Prostate gland (tissue), 2 donors: ENCODE data around the gene GPATCH2.

Experiments
- POLR2A ChIP-seq: fragments of 450-650 bp; IDR thresholded peaks from one replicate; pipeline ENCODE4 v1.6.1; 2016; ENCODE audit warnings: antibody characterized with exemption, mild to moderate bottlenecking
- POLR2AphosphoS5 ChIP-seq: sonication (generic); formaldehyde crosslinking; IDR thresholded peaks from one replicate; pipeline ENCODE4 v1.6.1; 2017; ENCODE audit warnings: antibody characterized with exemption
- TF ChIP-seq, protein P1 (sequence below), 4 experiments: fragments of 200-600 bp in 2 of 4; fragments of 450-650 bp in 2 of 4; sonication (generic) in 2 of 4; IDR thresholded peaks; 1 replicate in 3 of 4; 2 replicates in 1 of 4; pipeline ENCODE4 v1.5.1; 2016 to 2019; ENCODE audit warnings: antibody characterized with exemption in 4 of 4, mild to moderate bottlenecking in 2 of 4, moderate library complexity in 2 of 4

GRCh38 chr1:217561446-217561845, 69.4 kb downstream of the GPATCH2 start:
- no peak for TF ChIP-seq POLR2AphosphoS5
- no peak for TF ChIP-seq POLR2A
- TF ChIP-seq, protein P1, sequence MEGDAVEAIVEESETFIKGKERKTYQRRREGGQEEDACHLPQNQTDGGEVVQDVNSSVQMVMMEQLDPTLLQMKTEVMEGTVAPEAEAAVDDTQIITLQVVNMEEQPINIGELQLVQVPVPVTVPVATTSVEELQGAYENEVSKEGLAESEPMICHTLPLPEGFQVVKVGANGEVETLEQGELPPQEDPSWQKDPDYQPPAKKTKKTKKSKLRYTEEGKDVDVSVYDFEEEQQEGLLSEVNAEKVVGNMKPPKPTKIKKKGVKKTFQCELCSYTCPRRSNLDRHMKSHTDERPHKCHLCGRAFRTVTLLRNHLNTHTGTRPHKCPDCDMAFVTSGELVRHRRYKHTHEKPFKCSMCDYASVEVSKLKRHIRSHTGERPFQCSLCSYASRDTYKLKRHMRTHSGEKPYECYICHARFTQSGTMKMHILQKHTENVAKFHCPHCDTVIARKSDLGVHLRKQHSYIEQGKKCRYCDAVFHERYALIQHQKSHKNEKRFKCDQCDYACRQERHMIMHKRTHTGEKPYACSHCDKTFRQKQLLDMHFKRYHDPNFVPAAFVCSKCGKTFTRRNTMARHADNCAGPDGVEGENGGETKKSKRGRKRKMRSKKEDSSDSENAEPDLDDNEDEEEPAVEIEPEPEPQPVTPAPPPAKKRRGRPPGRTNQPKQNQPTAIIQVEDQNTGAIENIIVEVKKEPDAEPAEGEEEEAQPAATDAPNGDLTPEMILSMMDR (IDR thresholded peaks at IDR 0.05): no peak
